Stomach (tissue), 9 donors: ENCODE measurements around the gene MDM2. TPM values are rescaled to one million over a fixed set of nuclear protein-coding genes. Genes with fewer than 3 reads are reported as not detected.
"Not testable (repeated sequence)": the region's sequence is repeated elsewhere in the genome, so short reads cannot be mapped to it uniquely, and the experiment has no call there.

ENCODE experiments used
- DNase-seq, 2 donors: peaks; one replicate each; pipeline versions ENCODE4 v3.0.0 to v3.0.0-alpha.2; 2013 to 2019
- H3K27ac ChIP-seq, 5 donors: fragments of 200-600 bp in 4 of 5; sonication (generic) in 4 of 5; one replicate each; pipeline ENCODE4 v1.5.1; 2013 to 2019; ENCODE audit warnings: mild to moderate bottlenecking in 1 of 5, moderate library complexity in 1 of 5
- H3K27me3 ChIP-seq, 3 donors: fragments of 200-600 bp; sonication (generic); one replicate each; pipeline ENCODE4 v1.5.1; 2017 to 2019; ENCODE audit warnings: mixed run types in 1 of 3
- H3K36me3 ChIP-seq, 4 donors: fragments of 200-600 bp; sonication (generic); 1 replicate in 3 of 4; 2 replicates in 1 of 4; pipeline ENCODE4 v1.5.1; 2016 to 2019
- H3K4me1 ChIP-seq, 4 donors: fragments of 200-600 bp; sonication (generic); one replicate each; pipeline ENCODE4 v1.5.1; 2016 to 2019
- H3K4me3 ChIP-seq, 4 donors: fragments of 200-600 bp; sonication (generic) in 3 of 4; one replicate each; pipeline ENCODE4 v1.5.1; 2016 to 2019; ENCODE audit warnings: mild to moderate bottlenecking in 1 of 4
- H3K9me3 ChIP-seq, 4 donors: fragments of 200-600 bp; sonication (generic); one replicate each; pipeline ENCODE4 v1.5.1; 2016 to 2019
- CTCF ChIP-seq, 7 experiments: fragments of 450-650 bp in 4 of 7; fragments of 200-600 bp in 3 of 7; sonication (generic) in 3 of 7; IDR thresholded peaks; one replicate each; pipeline ENCODE4 v1.5.1; 2016 to 2019; ENCODE audit warnings: antibody characterized with exemption in 7 of 7, control low read depth in 2 of 7, mild to moderate bottlenecking in 1 of 7
- EP300 ChIP-seq: sonication (generic); formaldehyde crosslinking; IDR thresholded peaks from one replicate; pipeline ENCODE4 v1.6.1; 2017; ENCODE audit warnings: antibody characterized with exemption
- POLR2A ChIP-seq, 4 donors: fragments of 450-650 bp; IDR thresholded peaks; one replicate each; pipeline ENCODE4 v1.6.1; 2016; ENCODE audit warnings: antibody characterized with exemption in 4 of 4, control low read depth in 2 of 4, mild to moderate bottlenecking in 1 of 4, moderate library complexity in 1 of 4
- POLR2AphosphoS5 ChIP-seq, 3 donors: sonication (generic); formaldehyde crosslinking; IDR thresholded peaks; one replicate each; pipeline ENCODE4 v1.6.1; 2016; ENCODE audit warnings: antibody characterized with exemption in 3 of 3
- WGBS, 5 donors: extraction: QIAGEN DNeasy Blood & Tissue Kit in 3 of 5; methylation state at CpG; one replicate each; pipeline versions ENCODE4 v1.1.5 to v1.1.7; 2013 to 2018; 5-methylcytosine and 5-hydroxymethylcytosine counted together
- intact Hi-C: fragments of 100-400 bp; cut with DNase I; formaldehyde crosslinking; loops from one replicate; pipeline ENCODE4 v1.15.1; 2023; ENCODE audit warnings: low total_unique reads
- polyA plus RNA-seq, 3 donors: library from polyadenylated mRNA; stranded (reverse); fragments of 200-250 nt; gene quantifications; one replicate each; pipeline ENCODE4 v1.2.3, GENCODE V29; 2013
- total RNA-seq, 5 donors: library from RNA; depleted of rRNA; stranded (reverse); fragments of >200 nt; gene quantifications; one replicate each; pipeline versions ENCODE4 v1.1.0 to v1.2.3, GENCODE V29; 2014 to 2016
- donor health status: healthy with polysubstance abuse.
- donor health status: Bipolar disorder and iron deficiency.
- donor health status: healthy.

MDM2 gene
- total and polyA plus RNA-seq, 8 donors, result 16.8 to 151 (median 62.1) TPM

- Histone ChIP-seq H3K4me3 (peak overlapping the region; percentile 62 to 99 (median 86)), H3K9me3 (no peaks in the 10 kb centered on the region), H3K27ac (peak overlapping the region in 4 of 5 donors; percentile 98 to 100 (median 100)), H3K4me1 (peaks cover 9 to 54% (median 38%) of the 10 kb centered on the region in 4 donors), H3K36me3 (peaks cover 10 to 21% (median 19%) of the 10 kb centered on the region in 4 donors), H3K27me3 (no peaks in the 10 kb centered on the region)
- WGBS, 5 donors, result 74 to 83% (median 77%) methylated on average over 18 of the region's 18 CpGs
- peak in 1 of 2 donors; percentile 14 for DNase-seq
- TF ChIP-seq POLR2A (IDR thresholded peaks at IDR 0.05) (no peak), CTCF (IDR thresholded peaks at IDR 0.05) (no peak), POLR2AphosphoS5 (IDR thresholded peaks at IDR 0.05) (no peak), EP300 (no peak)
- intact Hi-C loops, result loop anchor here (10.0 kb wide), 1 partner anchor 62 kb away; the partner anchor contains the start of gene SLC35E3
Measured at GRCh38 chr12:68806488-68807237, 1.3 kb upstream of the MDM2 start.

DNA sequence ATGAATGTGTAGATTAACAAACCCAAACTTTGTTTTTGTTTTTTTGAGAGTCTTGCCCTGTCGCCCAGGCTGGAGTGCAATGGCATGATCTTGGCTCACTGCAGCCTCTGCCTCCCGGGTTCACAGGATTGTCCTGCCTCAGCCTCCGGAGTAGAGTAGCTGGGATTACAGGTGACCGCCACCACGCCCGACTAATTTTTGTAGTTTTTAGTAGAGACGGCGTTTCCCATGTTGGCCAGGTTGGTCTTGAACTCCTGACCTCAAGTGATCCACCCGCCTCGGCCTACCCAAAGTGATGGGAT is 752 bp upstream of the MDM2 start:
- intact Hi-C loops, result loop anchor here (10.0 kb wide), 1 partner anchor 62 kb away; the partner anchor contains the start of gene SLC35E3
- 2 to 7% (median 6%) methylated on average over 10 of the region's 10 CpGs for WGBS, 5 donors
- not testable (repeated sequence) for DNase-seq, H3K9me3 ChIP-seq, H3K27me3 ChIP-seq
- H3K4me1 ChIP-seq, result peaks cover 15 to 60% (median 43%) of the 10 kb centered on the region in 4 donors
- peak overlapping the region; percentile 62 to 99 (median 86) for H3K4me3 ChIP-seq
- H3K36me3 ChIP-seq, result peaks cover 10 to 25% (median 22%) of the 10 kb centered on the region in 4 donors
- peak overlapping the region; percentile 98 to 100 (median 99) for H3K27ac ChIP-seq

DNA sequence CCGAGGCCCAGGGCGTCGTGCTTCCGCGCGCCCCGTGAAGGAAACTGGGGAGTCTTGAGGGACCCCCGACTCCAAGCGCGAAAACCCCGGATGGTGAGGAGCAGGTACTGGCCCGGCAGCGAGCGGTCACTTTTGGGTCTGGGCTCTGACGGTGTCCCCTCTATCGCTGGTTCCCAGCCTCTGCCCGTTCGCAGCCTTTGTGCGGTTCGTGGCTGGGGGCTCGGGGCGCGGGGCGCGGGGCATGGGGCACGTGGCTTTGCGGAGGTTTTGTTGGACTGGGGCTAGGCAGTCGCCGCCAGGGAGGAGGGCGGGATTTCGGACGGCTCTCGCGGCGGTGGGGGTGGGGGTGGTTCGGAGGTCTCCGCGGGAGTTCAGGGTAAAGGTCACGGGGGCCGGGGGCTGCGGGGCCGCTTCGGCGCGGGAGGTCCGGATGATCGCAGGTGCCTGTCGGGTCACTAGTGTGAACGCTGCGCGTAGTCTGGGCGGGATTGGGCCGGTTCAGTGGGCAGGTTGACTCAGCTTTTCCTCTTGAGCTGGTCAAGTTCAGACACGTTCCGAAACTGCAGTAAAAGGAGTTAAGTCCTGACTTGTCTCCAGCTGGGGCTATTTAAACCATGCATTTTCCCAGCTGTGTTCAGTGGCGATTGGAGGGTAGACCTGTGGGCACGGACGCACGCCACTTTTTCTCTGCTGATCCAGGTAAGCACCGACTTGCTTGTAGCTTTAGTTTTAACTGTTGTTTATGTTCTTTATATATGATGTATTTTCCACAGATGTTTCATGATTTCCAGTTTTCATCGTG is 612 bp downstream of the MDM2 start:
- Histone ChIP-seq H3K4me1 (peaks cover 22 to 73% (median 52%) of the 10 kb centered on the region in 4 donors), H3K4me3 (peak overlapping the region; percentile 62 to 99 (median 86)), H3K27me3 (no peaks in the 10 kb centered on the region), H3K9me3 (no peaks in the 10 kb centered on the region), H3K36me3 (peaks cover 11 to 35% (median 33%) of the 10 kb centered on the region in 4 donors), H3K27ac (peak overlapping the region; percentile 98 to 100 (median 99))
- peak; percentile 79 to 91 for DNase-seq
- intact Hi-C loops, result loop anchor here (10.0 kb wide), 1 partner anchor 64 kb away; the partner anchor contains the start of gene SLC35E3
- 0 to 1% (median 0%) methylated on average over 14 to 61 of the region's 61 CpGs for WGBS, 5 donors
- TF ChIP-seq POLR2AphosphoS5 (IDR thresholded peaks at IDR 0.05), result peak; percentile 32 to 88 (median 82)
- TF ChIP-seq POLR2A (IDR thresholded peaks at IDR 0.05), result peak in 1 of 4 donors; percentile 55
- no peak for TF ChIP-seq EP300

- Histone ChIP-seq H3K4me3 (peak overlapping the region; percentile 62 to 99 (median 86)), H3K36me3 (peaks cover 19 to 43% (median 41%) of the 10 kb centered on the region in 4 donors), H3K27me3 (no peaks in the 10 kb centered on the region), H3K27ac (peak overlapping the region in 4 of 5 donors; percentile 98 to 100 (median 100)), H3K4me1 (peaks cover 21 to 69% (median 54%) of the 10 kb centered on the region in 4 donors), H3K9me3 (no peaks in the 10 kb centered on the region)
- WGBS, 5 donors, result 66 to 71% (median 69%) methylated on average over 12 of the region's 12 CpGs
- DNase-seq, result no peak
- intact Hi-C loops, result loop anchor here (10.0 kb wide), 1 partner anchor 65 kb away; the partner anchor contains the start of gene SLC35E3
- no peak for TF ChIP-seq EP300
- TF ChIP-seq POLR2A (IDR thresholded peaks at IDR 0.05), result no peak
- TF ChIP-seq POLR2AphosphoS5 (IDR thresholded peaks at IDR 0.05), result no peak
- no peak for TF ChIP-seq CTCF (IDR thresholded peaks at IDR 0.05)
Measured at GRCh38 chr12:68809190-68810026, 1.4 kb downstream of the MDM2 start.

DNA sequence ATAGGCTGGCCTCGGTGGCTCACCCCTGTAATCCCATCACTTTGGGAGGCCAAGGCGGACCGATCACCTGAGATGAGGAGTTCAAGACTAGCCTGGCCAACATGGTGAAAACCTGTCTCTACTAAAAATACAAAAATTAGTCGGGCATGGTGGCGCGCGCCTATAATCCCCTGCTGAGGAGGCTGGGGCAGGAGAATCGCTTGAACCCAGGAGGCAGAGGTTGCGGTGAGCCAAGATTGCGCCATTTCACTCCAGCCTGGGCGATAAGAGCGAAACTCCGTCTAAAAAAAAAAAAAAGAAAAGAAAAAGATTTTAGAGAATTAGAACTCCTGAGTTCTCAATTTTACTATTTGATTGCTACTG is 2.0 kb downstream of the MDM2 start:
- H3K27ac ChIP-seq, intact Hi-C loops, H3K27me3 ChIP-seq, H3K9me3 ChIP-seq, DNase-seq: not testable (repeated sequence)
- peaks cover 25 to 49% (median 47%) of the 10 kb centered on the region in 4 donors for H3K36me3 ChIP-seq
- 97 to 98% (median 98%) methylated on average over 13 of the region's 13 CpGs for WGBS, 5 donors
- H3K4me3 ChIP-seq, result peak overlapping the region in 2 of 4 donors; percentile 62 to 78
- H3K4me1 ChIP-seq, result peaks cover 26 to 73% (median 55%) of the 10 kb centered on the region in 4 donors

GRCh38 chr12:68811573-68811972 is 3.6 kb downstream of the MDM2 start:
- H3K27me3 ChIP-seq, H3K9me3 ChIP-seq, DNase-seq, intact Hi-C loops, H3K27ac ChIP-seq: not testable (repeated sequence)
- H3K4me3 ChIP-seq, result peak overlapping the region in 1 of 4 donors; percentile 2
- peaks cover 26 to 85% (median 54%) of the 10 kb centered on the region in 4 donors for H3K4me1 ChIP-seq
- peaks cover 29 to 65% (median 62%) of the 10 kb centered on the region in 4 donors for H3K36me3 ChIP-seq
- 73 to 87% (median 76%) methylated on average over 6 of the region's 6 CpGs for WGBS, 5 donors
